Fibroblast of skin of left quadriceps (primary cell): ENCODE data around the gene PLPP6.

ENCODE experiments used
- DNase-seq, 2 experiments: peaks; one replicate each; pipeline ENCODE4 v3.0.0-alpha.2; 2013; ENCODE audit warnings: low read depth in 2 of 2

Gene PLPP6

DNA sequence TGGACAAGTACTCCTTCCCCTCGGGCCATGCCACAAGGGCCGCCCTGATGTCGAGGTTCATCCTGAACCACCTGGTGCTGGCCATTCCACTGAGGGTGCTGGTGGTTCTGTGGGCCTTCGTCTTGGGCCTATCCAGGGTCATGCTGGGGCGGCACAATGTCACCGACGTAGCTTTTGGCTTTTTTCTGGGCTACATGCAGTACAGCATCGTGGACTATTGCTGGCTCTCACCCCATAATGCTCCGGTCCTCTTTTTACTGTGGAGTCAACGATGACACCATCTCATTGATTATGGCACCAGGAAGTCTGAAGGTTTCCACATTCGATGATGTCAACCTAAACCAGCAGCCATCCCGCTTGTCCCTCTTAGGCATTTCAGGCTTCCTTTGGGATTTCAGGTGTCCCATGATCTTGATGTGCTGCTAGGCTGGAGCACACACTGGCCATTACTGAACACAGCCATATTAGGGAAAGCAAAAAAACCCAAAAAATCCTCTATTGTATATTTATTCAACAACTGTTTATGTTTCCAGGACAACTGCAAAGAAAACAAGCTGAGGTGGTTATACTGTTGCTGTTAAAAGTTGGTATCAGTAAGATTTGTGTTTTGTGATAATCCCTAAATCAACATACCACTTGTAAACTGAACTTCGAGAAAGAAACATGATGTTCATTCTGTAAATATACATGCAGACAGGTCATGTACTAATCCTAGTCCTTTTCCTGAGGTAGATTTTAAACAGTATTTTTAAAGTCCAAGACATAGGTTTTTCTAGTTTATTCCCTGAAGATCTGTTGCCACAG, 1.1 kb downstream of the PLPP6 start:
- DNase-seq = no peak

DNA sequence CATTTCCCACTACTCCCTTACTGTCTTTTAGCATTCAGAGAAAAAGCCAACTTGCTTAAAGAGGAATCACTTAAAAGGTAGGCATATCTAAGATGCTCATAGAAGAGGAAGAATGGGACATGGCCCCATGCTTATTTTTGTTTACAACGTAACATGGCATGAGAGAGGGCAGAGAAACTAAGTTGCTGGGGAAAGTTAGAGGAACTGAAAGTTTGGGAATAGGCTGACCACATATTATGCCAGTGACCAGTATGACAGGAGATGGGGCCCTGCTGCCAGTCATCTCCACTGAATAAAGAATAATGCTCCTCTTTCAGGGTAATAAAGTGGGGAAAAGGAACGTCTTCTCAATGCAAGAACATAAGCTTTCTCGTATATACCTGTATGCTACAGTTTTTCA, 1.9 kb downstream of the PLPP6 start:
- no peak for DNase-seq

DNA sequence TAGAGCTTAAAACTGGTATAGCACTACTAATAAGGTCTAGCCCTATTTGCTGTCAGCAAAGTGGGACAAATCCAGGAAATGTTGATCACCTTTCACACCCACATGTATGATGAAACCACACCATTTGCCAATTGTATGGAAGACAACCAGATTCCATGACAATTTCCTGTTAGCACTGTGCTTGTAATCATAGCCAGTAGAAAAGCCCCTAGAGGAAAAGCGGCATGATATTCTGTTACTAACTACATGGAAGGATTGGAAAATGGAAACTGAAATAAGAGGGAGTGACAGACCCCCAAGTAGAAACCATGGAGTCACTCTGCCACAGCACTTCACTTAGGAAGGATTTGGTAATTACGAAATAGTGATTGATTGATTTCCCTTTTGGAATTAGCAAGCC, 3.3 kb downstream of the PLPP6 start:
- no peak for DNase-seq

- no peak for DNase-seq
Measured at GRCh38 chr9:4666042-4666699, 4.1 kb downstream of the PLPP6 start, which contains the start of gene SPATA6L. Gene SPATA6L, minus strand, starts transcription at chr9:4666480. Its CDS starts 230 bp downstream, at chr9:4666250.

DNA sequence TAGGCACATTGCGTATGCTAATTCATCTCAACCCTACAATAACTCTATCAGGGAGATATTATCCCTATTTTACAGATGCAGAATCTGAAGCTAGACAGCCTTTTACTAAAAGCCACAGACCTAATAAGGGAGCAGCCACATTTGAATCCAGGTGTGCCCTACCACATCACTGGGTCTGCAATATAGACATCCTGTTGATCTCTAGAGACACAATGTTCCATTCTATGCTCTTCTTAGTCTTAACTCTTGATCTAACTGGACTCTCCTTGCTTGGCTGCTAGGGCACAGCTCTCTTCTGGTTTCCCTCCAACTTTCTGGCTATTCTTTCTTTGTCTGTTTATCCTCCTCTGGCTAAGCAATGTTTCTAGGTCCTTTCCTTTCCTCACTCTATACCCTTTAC, 5.6 kb downstream of the PLPP6 start:
- no peak for DNase-seq

- no peak for DNase-seq
Measured at GRCh38 chr9:4668604-4669003, 6.5 kb downstream of the PLPP6 start.

- DNase-seq = no peak
Measured at GRCh38 chr9:4669890-4670289, 7.8 kb downstream of the PLPP6 start.

GRCh38 chr9:4670591-4670990, 8.5 kb downstream of the PLPP6 start:
- DNase-seq = no peak

- no peak for DNase-seq
Measured at GRCh38 chr9:4671737-4672136, 9.6 kb downstream of the PLPP6 start.

- peak; percentile 92 for DNase-seq
Measured at GRCh38 chr9:4674783-4675182, 12.7 kb downstream of the PLPP6 start.

DNA sequence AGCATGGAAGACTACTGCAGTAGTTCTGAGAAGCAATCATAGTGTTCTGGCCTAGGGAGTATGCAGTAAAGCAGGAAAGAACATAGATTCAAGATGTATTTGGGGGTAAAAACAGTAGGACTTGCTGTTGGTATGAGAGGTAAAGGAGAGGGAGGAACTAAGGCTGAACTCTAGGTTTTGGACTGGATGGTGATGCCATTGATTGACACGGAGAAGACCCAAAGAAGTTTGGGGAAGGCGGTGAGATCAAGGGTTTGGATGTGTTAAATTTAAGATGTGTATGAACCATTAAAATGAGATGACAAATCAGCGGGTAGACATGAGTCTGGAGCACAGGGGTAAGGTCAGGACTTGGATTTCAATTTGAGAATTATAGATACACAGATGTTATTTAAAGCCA, 15.3 kb downstream of the PLPP6 start:
- no peak for DNase-seq

- DNase-seq = no peak
Measured at GRCh38 chr9:4678679-4679267, 16.7 kb downstream of the PLPP6 start.

- DNase-seq = peak; percentile 89 to 90
Measured at GRCh38 chr9:4679268-4680172, 17.4 kb downstream of the PLPP6 start, which contains the start of gene CDC37L1. Gene CDC37L1, plus strand, starts transcription at chr9:4679569. Its CDS starts 199 bp downstream, at chr9:4679768.

DNA sequence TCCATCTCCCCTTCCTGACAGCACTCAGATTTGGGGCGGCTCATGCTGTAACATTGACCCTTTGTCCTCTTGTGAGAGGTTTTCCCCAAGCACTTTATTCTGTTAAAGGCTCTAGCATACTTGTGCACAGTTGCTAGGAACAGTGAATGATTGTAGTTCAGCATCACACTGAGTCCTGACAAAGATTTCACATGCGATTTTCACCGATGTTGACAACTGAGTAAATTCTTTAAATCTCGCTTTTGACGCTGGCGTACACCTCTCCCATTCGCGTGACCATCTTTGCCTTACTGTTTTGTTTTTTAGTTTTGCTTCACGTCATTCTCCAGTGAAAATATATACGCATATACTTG, 18.1 kb downstream of the PLPP6 start:
- no peak for DNase-seq

- DNase-seq = no peak
Measured at GRCh38 chr9:4680750-4681149, 18.7 kb downstream of the PLPP6 start.

GRCh38 chr9:4684820-4685219, 22.7 kb downstream of the PLPP6 start:
- no peak for DNase-seq

DNA sequence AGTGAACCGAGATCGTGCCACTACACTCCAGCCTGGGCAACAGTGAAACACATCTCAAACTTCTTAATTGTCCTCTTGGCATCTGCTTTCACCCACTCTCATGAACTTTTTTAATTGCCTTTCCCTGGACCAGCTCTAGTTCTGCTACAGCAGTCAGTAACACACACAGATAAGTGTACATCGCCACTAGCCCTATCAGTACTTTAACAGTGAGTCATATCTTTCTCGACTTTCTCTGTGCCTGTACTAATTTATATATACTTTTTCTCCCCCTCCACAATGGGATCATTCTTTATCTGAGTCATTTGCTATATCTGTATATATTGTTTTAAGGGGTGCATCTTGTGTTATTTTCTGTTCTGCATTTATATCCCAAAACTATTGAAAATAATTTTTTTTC, 24.0 kb downstream of the PLPP6 start:
- no peak for DNase-seq

- DNase-seq = no peak
Measured at GRCh38 chr9:4686584-4686983, 24.5 kb downstream of the PLPP6 start.

DNA sequence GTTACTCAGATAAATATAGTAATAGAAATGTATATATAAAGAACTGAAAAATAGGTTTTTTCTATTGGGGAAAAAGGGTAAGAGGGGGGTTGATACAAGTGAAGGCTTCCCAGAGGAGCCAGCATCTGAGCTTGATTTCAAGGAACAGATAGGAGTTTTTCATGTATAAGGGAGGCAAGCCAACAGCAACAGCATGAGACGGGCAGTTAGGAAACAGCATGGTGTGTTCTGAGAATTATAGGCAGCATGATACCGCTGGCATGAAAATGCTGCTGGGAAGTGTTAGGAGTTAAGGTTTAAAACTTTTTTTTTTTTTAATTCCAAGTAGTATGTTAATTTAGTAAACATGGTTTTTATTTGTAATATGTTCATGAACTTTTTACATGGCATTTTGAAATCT, 26.9 kb downstream of the PLPP6 start:
- DNase-seq = no peak

DNA sequence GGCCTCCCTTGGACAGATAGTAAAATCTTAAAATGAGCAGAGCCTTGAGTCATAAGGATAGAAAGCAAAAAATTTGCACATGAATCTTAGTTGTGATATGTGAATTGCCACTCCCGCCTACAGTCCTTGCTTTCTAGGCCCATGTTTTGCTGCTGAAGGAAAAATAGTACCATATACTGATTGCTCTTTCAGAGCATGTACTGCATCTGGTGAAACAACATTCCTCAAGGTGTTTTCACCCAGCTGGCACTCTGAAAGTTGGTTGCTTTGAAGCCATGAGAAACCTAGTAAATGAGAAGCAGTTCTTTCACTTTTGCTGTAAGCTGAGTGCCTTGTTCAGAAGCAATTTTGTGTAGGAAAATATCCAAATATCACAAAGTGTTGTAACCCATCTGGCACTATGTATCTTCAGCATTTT, 27.6 kb downstream of the PLPP6 start:
- no peak for DNase-seq

- DNase-seq = no peak
Measured at GRCh38 chr9:4690144-4690543, 28.1 kb downstream of the PLPP6 start.

- no peak for DNase-seq
Measured at GRCh38 chr9:4691795-4692194, 29.7 kb downstream of the PLPP6 start.
